Prostate gland (tissue), 2 donors: ENCODE data around the gene ZKSCAN5.

Experiments
- CTCF ChIP-seq, 4 experiments: fragments of 200-600 bp in 2 of 4; fragments of 450-650 bp in 2 of 4; sonication (generic) in 2 of 4; IDR thresholded peaks; 1 replicate in 3 of 4; 2 replicates in 1 of 4; pipeline ENCODE4 v1.5.1; 2016 to 2019; ENCODE audit warnings: antibody characterized with exemption in 4 of 4, mild to moderate bottlenecking in 2 of 4, moderate library complexity in 2 of 4
- POLR2A ChIP-seq: fragments of 450-650 bp; IDR thresholded peaks from one replicate; pipeline ENCODE4 v1.6.1; 2016; ENCODE audit warnings: antibody characterized with exemption, mild to moderate bottlenecking
- POLR2AphosphoS5 ChIP-seq: sonication (generic); formaldehyde crosslinking; IDR thresholded peaks from one replicate; pipeline ENCODE4 v1.6.1; 2017; ENCODE audit warnings: antibody characterized with exemption

DNA sequence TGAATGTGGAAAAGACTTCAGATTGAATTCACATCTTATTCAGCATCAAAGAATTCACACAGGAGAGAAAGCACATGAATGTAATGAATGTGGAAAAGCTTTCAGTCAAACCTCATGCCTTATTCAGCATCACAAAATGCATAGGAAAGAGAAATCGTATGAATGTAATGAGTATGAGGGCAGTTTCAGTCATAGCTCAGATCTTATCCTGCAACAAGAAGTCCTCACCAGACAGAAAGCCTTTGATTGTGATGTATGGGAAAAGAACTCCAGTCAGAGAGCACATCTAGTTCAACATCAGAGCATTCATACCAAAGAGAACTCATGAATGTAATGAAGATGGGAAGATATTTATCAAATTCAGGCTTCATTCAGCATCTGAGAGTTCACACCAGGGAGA lies 68.8 kb downstream of the ZKSCAN5 start:
- TF ChIP-seq CTCF (IDR thresholded peaks at IDR 0.05): no peak
- no peak for TF ChIP-seq POLR2A
- no peak for TF ChIP-seq POLR2AphosphoS5
